OCI-LY7 (cell line): ENCODE results near the gene KCNAB2.

Experiments used
- CTCF ChIP-seq: fragments of 200-600 bp; sonication (generic); conservative IDR thresholded peaks from 2 replicates; pipeline ENCODE4 v1.5.1; 2014; ENCODE audit warnings: mild to moderate bottlenecking, antibody characterized with exemption, low read length, moderate library complexity, mixed read lengths
- EZH2phosphoT487 ChIP-seq: fragments of 200-600 bp; sonication (generic); IDR thresholded peaks from 2 replicates; pipeline ENCODE4 v1.6.1; 2018; ENCODE audit warnings: low read depth, borderline replicate concordance, mild to moderate bottlenecking, mixed run types, antibody characterized with exemption, low read length, moderate library complexity, mixed read lengths

DNA sequence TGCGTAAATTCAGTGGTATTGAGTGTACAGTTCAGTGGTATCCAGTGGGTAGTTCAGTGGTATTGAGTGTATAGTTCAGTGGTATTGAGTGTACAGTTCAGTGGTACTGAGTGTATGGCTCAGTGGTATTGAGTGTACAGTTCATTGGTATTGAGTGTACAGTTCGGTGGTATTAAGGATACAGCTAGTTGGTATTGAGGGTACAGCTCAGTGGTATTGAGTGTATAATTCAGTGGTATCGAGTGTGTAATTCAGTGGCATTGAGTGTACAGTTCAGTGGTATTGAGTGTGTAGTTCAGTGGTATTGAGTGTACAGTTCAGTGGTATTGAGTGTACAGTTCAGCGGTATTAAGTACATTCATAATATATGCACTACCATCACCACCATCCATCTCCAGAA is 23.5 kb upstream of the KCNAB2 start:
- TF ChIP-seq EZH2phosphoT487, result no peak
- TF ChIP-seq CTCF, result no peak
